IMR-90 (cell line): Measurements from ENCODE around the gene BSND.
"Not testable (repeated sequence)": the region's sequence is repeated elsewhere in the genome, so short reads cannot be mapped to it uniquely, and the experiment has no call there.

Experiments
- BHLHE40 ChIP-seq: fragments of 150-350 bp; IDR thresholded peaks from 2 replicates; pipeline ENCODE4 v1.6.1; 2016; ENCODE audit warnings: mild to moderate bottlenecking, low read depth, low read length
- CEBPB ChIP-seq: IDR thresholded peaks from 2 replicates; pipeline ENCODE4 v1.6.1; 2012; ENCODE audit warnings: low read depth, low read length, improper control_type of control experiment
- CTCF ChIP-seq: conservative IDR thresholded peaks from 2 replicates; pipeline ENCODE4 v1.5.1; 2012; ENCODE audit warnings: mild to moderate bottlenecking, low read depth, low read length, improper control_type of control experiment
- POLR2A ChIP-seq: IDR thresholded peaks from 2 replicates; pipeline ENCODE4 v1.6.1; 2012; ENCODE audit warnings: mild to moderate bottlenecking, low read depth, low read length
- RAD21 ChIP-seq: IDR thresholded peaks from 2 replicates; pipeline ENCODE4 v1.6.1; 2012; ENCODE audit warnings: low read length, improper control_type of control experiment
- RCOR1 ChIP-seq: IDR thresholded peaks from 2 replicates; pipeline ENCODE4 v1.6.1; 2012; ENCODE audit warnings: mild to moderate bottlenecking, low read length, improper control_type of control experiment; ENCODE audit not compliant: insufficient replicate concordance
- RFX5 ChIP-seq: IDR thresholded peaks from 2 replicates; pipeline ENCODE4 v1.8.0; 2012; ENCODE audit warnings: low read depth, mild to moderate bottlenecking, low read length, moderate library complexity

- TF ChIP-seq RAD21, POLR2A, RFX5, CTCF, BHLHE40, CEBPB, RCOR1: not testable (repeated sequence)
These were observed 25.4 kb downstream of the BSND start for GRCh38 chr1:55024163-55024562.
